HG03066 (cell line): ENCODE measurements around the gene RO60.
A peak's percentile ranks its signal among the peaks of the same experiment; 100 is the strongest.

Source experiments
- ATAC-seq: cut with Tn5 transposase; IDR thresholded peaks from one replicate; pipeline ENCODE4 v1.9.1; 2021; ENCODE audit warnings: low read depth; ENCODE audit not compliant: unreplicated experiment

Gene RO60

GRCh38 chr1:193060406-193060805 is 994 bp downstream of the RO60 start:
- ATAC-seq = no peak

- ATAC-seq = no peak
Measured at GRCh38 chr1:193060938-193061337, 1.5 kb downstream of the RO60 start.

- no peak for ATAC-seq
Measured at GRCh38 chr1:193062698-193063463, 3.5 kb downstream of the RO60 start.

GRCh38 chr1:193065954-193066353 is 6.5 kb downstream of the RO60 start:
- ATAC-seq = no peak

GRCh38 chr1:193066606-193067005 is 7.2 kb downstream of the RO60 start:
- no peak for ATAC-seq

- no peak for ATAC-seq
Measured at GRCh38 chr1:193068013-193068412, 8.6 kb downstream of the RO60 start.

GRCh38 chr1:193069748-193070385 is 10.5 kb downstream of the RO60 start:
- ATAC-seq = peak; percentile 26

- peak; percentile 57 for ATAC-seq
Measured at GRCh38 chr1:193070386-193070753, 11.0 kb downstream of the RO60 start.

- ATAC-seq = no peak
Measured at GRCh38 chr1:193070942-193071341, 11.5 kb downstream of the RO60 start.

- no peak for ATAC-seq
Measured at GRCh38 chr1:193077991-193078390, 18.6 kb downstream of the RO60 start.

GRCh38 chr1:193079187-193079586 is 19.8 kb downstream of the RO60 start:
- ATAC-seq = no peak

- ATAC-seq = peak; percentile 99
Measured at GRCh38 chr1:193083365-193084088, 24.1 kb downstream of the RO60 start.

- no peak for ATAC-seq
Measured at GRCh38 chr1:193085263-193085662, 25.9 kb downstream of the RO60 start.

- ATAC-seq = no peak
Measured at GRCh38 chr1:193086342-193086741, 26.9 kb downstream of the RO60 start.

GRCh38 chr1:193087893-193088292 is 28.5 kb downstream of the RO60 start:
- no peak for ATAC-seq

GRCh38 chr1:193090865-193091264 is 31.5 kb downstream of the RO60 start:
- ATAC-seq = no peak

- ATAC-seq = no peak
Measured at GRCh38 chr1:193094112-193094511, 34.7 kb downstream of the RO60 start.

- no peak for ATAC-seq
Measured at GRCh38 chr1:193102662-193103061, 43.2 kb downstream of the RO60 start.

- ATAC-seq = no peak
Measured at GRCh38 chr1:193103759-193104501, 44.5 kb downstream of the RO60 start.

GRCh38 chr1:193104502-193104906 is 45.1 kb downstream of the RO60 start:
- peak; percentile 39 for ATAC-seq
